Osteoblast (primary cell): ENCODE measurements around the gene PDE6A. TPM values are rescaled to one million over a fixed set of nuclear protein-coding genes. Genes with fewer than 3 reads are reported as not detected.

Experiments used
- DNase-seq: peaks from one replicate; pipeline ENCODE4 v3.0.0; 2011; ENCODE audit warnings: low spot score, mixed read lengths; ENCODE audit not compliant: insufficient read length; ENCODE audit errors: missing footprints
- H2AFZ ChIP-seq: 2 replicates; pipeline ENCODE4 v1.6.0; 2011; ENCODE audit warnings: mild to moderate bottlenecking, low read length
- H3K27ac ChIP-seq: 2 replicates; pipeline ENCODE4 v1.5.1; 2011; ENCODE audit warnings: mild to moderate bottlenecking, low read depth, low read length, moderate library complexity
- H3K27me3 ChIP-seq: 2 replicates; pipeline ENCODE4 v1.6.0; 2012; ENCODE audit warnings: mild to moderate bottlenecking, control low read depth, inconsistent platforms, low read length, moderate library complexity; ENCODE audit not compliant: insufficient read depth
- H3K36me3 ChIP-seq: 2 replicates; pipeline ENCODE4 v1.5.1; 2011; ENCODE audit warnings: mild to moderate bottlenecking, low read length, control low read depth, moderate library complexity; ENCODE audit not compliant: insufficient read depth
- H3K4me1 ChIP-seq: 2 replicates; pipeline ENCODE4 v1.5.1; 2011; ENCODE audit warnings: mild to moderate bottlenecking, low read length, control low read depth, moderate library complexity; ENCODE audit not compliant: insufficient read depth
- H3K4me2 ChIP-seq: 2 replicates; pipeline ENCODE4 v1.6.0; 2011; ENCODE audit warnings: mild to moderate bottlenecking, low read length; ENCODE audit not compliant: insufficient read depth
- H3K4me3 ChIP-seq: fragments of 200-600 bp; sonication (generic); 3 replicates; pipeline ENCODE4 v1.5.1; 2012; ENCODE audit warnings: mild to moderate bottlenecking, low read length, inconsistent platforms; ENCODE audit not compliant: insufficient read depth
- H3K79me2 ChIP-seq: 2 replicates; pipeline ENCODE4 v1.6.0; 2012; ENCODE audit warnings: mild to moderate bottlenecking, low read length, control low read depth, inconsistent platforms; ENCODE audit not compliant: insufficient read depth
- H3K9me3 ChIP-seq: 2 replicates; pipeline ENCODE4 v1.5.1; 2011; ENCODE audit warnings: low read depth, low read length, control low read depth
- H4K20me1 ChIP-seq: 2 replicates; pipeline ENCODE4 v1.6.0; 2012; ENCODE audit warnings: mild to moderate bottlenecking, low read length, control low read depth; ENCODE audit not compliant: insufficient read depth
- total RNA-seq: library from RNA; depleted of rRNA; stranded (reverse); fragments of >200 nt; gene quantifications from 2 replicates; pipeline ENCODE4 v1.2.3, GENCODE V29; 2012
- TF ChIP-seq, protein P1 (sequence below): IDR thresholded peaks from 2 replicates; pipeline ENCODE4 v1.5.1; 2011; ENCODE audit warnings: mild to moderate bottlenecking, low read depth, low read length, moderate library complexity; ENCODE audit errors: extremely low read depth

PDE6A gene
- total RNA-seq, 1 donor: under 0.01 TPM

DNA sequence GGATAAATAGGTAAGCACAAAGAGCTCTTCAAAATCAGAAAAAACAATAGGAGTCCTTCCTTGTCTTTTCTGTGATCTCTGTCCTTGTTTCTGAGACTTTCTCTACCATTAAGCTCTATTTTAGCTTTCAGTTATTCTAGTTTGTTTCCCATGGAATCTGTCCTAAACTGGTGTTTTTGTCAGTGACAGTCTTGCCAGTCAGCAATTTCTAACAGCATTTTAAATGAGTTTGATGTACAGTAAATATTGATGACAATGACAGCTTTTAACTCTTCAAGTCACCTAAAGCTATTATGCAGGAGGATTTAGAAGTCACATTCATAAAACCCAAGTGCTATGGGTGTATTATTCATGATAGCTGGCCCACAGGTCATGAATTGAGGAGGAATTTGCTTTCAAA lies 37.9 kb upstream of the PDE6A start:
- no peak overlapping the region for H3K4me3 ChIP-seq
- peaks cover 23% of the 10 kb centered on the region for H3K36me3 ChIP-seq
- H3K4me1 ChIP-seq: no peaks in the 10 kb centered on the region
- no peaks in the 10 kb centered on the region for H3K27me3 ChIP-seq
- no peak overlapping the region for H3K27ac ChIP-seq
- no peaks in the 10 kb centered on the region for H3K9me3 ChIP-seq
- H3K4me2 ChIP-seq: no peak overlapping the region
- no peaks in the 10 kb centered on the region for H3K79me2 ChIP-seq
- H4K20me1 ChIP-seq: no peaks in the 10 kb centered on the region
- TF ChIP-seq, protein P1, sequence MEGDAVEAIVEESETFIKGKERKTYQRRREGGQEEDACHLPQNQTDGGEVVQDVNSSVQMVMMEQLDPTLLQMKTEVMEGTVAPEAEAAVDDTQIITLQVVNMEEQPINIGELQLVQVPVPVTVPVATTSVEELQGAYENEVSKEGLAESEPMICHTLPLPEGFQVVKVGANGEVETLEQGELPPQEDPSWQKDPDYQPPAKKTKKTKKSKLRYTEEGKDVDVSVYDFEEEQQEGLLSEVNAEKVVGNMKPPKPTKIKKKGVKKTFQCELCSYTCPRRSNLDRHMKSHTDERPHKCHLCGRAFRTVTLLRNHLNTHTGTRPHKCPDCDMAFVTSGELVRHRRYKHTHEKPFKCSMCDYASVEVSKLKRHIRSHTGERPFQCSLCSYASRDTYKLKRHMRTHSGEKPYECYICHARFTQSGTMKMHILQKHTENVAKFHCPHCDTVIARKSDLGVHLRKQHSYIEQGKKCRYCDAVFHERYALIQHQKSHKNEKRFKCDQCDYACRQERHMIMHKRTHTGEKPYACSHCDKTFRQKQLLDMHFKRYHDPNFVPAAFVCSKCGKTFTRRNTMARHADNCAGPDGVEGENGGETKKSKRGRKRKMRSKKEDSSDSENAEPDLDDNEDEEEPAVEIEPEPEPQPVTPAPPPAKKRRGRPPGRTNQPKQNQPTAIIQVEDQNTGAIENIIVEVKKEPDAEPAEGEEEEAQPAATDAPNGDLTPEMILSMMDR: no peak
- no peak overlapping the region for H2AFZ ChIP-seq
- DNase-seq: no peak

DNA sequence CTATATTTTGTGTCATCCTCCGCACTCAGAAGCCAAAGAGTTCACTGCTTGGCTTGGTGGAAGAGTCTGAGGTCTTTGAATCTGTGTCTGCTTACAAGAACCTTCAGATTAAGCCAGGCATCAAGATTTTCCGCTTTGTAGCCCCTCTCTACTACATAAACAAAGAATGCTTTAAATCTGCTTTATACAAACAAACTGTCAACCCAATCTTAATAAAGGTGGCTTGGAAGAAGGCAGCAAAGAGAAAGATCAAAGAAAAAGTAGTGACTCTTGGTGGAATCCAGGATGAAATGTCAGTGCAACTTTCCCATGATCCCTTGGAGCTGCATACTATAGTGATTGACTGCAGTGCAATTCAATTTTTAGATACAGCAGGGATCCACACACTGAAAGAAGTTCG lies 36.6 kb upstream of the PDE6A start:
- Histone ChIP-seq H3K4me3 (no peak overlapping the region), H3K9me3 (no peaks in the 10 kb centered on the region), H4K20me1 (peaks cover 4% of the 10 kb centered on the region), H3K27me3 (no peaks in the 10 kb centered on the region), H3K36me3 (peaks cover 23% of the 10 kb centered on the region), H3K4me1 (no peaks in the 10 kb centered on the region), H3K4me2 (no peak overlapping the region), H3K79me2 (no peaks in the 10 kb centered on the region), H2AFZ (no peak overlapping the region), H3K27ac (no peak overlapping the region)
- DNase-seq: no peak
- TF ChIP-seq, protein P1: no peak

DNA sequence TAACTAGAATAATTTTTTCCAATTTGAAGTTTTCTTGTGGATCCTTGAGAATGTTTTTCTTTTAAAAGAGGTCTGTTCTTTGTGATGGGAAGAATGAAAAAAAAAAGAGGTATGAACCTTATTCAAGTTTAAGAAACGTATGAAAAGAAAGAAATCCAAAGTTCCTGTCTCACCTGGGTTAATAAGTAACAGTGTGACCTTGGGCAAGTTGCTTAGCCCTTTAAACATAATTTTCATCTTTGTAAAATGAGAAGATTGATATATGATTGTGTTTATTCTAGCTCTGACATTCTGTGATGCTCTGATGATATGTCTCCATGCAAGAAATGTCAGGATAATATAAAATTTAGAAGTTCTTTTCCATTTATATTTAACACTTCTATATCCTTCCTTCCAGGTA lies 35.3 kb upstream of the PDE6A start:
- H2AFZ ChIP-seq: no peak overlapping the region
- TF ChIP-seq, protein P1: no peak
- no peak overlapping the region for H3K27ac ChIP-seq
- H3K4me3 ChIP-seq: no peak overlapping the region
- H3K4me1 ChIP-seq: no peaks in the 10 kb centered on the region
- no peak for DNase-seq
- no peak overlapping the region for H3K4me2 ChIP-seq
- no peaks in the 10 kb centered on the region for H3K27me3 ChIP-seq
- H3K36me3 ChIP-seq: peaks cover 23% of the 10 kb centered on the region
- H4K20me1 ChIP-seq: peaks cover 10% of the 10 kb centered on the region
- no peaks in the 10 kb centered on the region for H3K9me3 ChIP-seq
- no peaks in the 10 kb centered on the region for H3K79me2 ChIP-seq

DNA sequence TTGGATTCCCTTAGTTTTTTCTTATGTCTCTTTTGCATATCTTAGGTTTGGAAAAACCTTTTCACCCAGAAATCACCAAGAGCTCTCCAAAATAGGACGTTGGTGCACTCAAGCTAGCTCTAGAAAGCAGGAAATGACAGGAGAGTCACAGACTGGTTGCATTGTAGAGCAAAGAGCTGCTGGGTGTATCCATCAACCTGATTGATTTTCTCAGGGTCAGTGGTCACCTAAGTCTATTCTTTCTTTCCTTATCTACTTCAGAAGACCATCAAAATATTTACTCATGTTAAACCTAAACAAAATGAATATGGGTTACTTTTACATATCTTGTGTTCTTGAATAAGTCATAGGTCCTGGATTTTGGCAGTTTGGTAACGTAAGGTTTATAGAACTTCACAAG lies 30.8 kb upstream of the PDE6A start:
- DNase-seq: no peak
- Histone ChIP-seq H4K20me1 (peaks cover 10% of the 10 kb centered on the region), H2AFZ (no peak overlapping the region), H3K79me2 (no peaks in the 10 kb centered on the region), H3K4me3 (no peak overlapping the region), H3K4me2 (no peak overlapping the region), H3K4me1 (no peaks in the 10 kb centered on the region), H3K9me3 (no peaks in the 10 kb centered on the region), H3K27ac (no peak overlapping the region), H3K36me3 (peaks cover 17% of the 10 kb centered on the region), H3K27me3 (no peaks in the 10 kb centered on the region)
- TF ChIP-seq, protein P1: no peak
